Left renal pelvis (tissue), 4 donors: Measurements from ENCODE around the gene ADAM23. TPM values are rescaled to one million over a fixed set of nuclear protein-coding genes. Genes with fewer than 3 reads are reported as not detected.

Experiments used
- DNase-seq, 4 donors: peaks; one replicate each; pipeline ENCODE4 v3.0.0-alpha.2; 2013; ENCODE audit warnings: low read depth in 4 of 4, low spot score in 3 of 4
- polyA plus RNA-seq, 4 donors: library from polyadenylated mRNA; unstranded; fragments of 120-200 nt; gene quantifications; one replicate each; pipeline ENCODE4 v1.2.1, GENCODE V29; 2013; ENCODE audit not compliant: insufficient read length in 4 of 4

ADAM23 gene
- polyA plus RNA-seq, 4 donors: 3.3 to 8.5 (median 6.1) TPM

DNA sequence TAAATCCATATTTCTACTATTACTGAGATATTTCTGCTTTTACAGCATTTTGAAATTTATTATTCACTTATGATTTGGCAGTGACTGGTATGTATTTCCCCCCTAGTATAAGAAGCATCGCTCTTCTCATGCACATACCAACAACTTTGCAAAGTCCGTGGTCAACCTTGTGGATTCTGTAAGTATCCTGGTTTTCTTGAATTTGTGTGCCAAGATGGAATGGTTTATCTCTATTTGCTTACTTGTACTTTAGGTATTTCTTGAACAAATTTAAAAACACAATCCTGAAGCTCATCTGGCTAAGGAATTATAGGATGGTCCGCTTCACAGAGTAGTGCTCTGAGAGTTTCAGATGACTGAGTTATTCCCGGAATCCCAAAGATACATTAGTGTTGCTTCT lies 114.0 kb downstream of the ADAM23 start:
- no peak for DNase-seq

DNA sequence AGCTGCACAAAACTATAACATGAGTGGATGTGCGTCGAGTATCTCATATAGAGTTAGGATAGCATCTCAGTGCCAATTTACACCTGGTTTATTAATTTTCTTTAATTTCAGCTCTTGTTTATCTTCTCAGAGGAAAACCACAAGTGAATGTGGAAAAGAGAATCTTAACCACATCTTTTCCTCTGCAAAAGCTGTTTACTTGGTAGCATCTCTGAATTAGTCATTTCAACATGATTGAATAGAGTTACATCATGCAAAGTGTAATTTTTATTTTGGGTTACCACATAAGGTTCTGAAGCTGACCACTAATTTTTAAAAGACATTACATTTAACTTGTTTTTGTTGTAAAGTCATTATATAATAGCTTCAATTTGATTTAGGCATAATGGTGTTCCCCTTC lies 115.2 kb downstream of the ADAM23 start:
- no peak for DNase-seq

DNA sequence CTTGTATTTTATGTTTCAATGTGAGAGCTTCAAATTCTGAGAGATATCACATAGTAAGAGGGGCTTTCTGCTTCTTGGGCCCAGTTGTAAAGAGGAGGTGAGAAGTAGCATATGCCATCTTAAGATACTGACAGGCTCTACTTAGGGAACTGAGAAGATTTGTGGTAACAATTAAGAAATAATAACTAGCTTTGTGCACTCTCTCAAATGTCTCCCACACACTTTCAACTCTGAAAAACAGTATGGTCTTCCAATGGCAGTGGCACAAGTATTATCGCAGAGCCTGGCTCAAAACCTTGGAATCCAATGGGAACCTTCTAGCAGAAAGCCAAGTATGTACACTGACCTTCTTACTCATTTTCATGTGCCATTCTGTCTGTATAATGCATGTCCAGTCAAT lies 118.6 kb downstream of the ADAM23 start:
- no peak for DNase-seq

DNA sequence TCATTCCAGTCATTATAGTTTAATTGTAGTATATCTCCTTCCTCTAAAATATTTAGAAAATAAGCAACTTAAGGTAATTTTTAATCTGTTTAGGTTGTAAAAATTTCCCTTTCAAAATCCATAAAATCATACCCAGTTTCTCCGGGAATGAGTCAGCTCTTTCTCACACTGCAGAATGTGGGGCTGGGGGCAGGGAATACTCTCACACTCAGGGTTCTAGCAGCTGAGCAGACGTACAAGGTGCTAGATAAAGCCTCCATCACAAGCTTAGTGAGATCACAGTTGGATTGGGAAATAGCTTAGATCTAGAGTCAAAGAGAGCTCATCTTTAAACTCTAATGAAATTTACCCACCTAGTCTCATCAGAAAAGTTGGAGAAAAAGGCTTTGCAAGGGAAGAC lies 119.0 kb downstream of the ADAM23 start:
- no peak for DNase-seq

DNA sequence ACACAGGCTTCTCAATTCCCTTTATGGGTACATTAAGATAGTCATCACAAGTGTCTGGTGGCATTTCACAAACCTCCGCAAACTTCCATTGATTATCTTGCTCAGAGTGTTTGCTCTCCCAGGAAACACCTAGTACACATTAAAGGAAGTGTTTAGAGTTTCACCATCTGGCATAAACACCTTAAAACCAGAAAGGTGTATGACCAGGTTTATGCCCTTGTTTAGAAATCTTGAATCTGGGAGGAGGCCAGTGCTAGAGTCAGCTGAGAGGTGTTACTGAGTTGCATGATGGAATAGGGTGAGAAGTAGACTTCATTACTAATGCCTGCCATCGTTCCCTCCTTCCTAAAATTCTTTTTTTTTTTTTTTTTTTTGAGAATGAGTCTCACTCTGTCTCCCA lies 120.0 kb downstream of the ADAM23 start:
- DNase-seq: no peak

DNA sequence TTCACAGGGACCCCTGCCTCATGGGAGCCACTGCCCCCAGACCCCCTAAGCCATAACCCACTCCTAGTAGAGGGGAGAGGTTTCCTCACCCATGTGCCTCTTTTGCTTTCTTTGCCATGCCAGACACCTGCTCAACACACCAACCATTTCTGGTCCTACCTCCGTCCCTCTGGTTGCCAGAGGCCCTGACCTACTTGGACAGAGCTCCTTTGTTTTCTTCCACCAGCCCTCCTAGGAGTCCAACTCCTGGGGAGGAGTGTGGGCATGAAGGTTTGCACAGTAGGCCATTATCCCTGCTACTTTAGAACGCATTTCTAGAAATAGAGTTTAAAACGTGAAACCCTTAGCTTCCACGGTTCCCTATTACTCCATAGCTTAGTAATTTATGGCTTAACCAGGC lies 122.3 kb downstream of the ADAM23 start:
- no peak for DNase-seq

DNA sequence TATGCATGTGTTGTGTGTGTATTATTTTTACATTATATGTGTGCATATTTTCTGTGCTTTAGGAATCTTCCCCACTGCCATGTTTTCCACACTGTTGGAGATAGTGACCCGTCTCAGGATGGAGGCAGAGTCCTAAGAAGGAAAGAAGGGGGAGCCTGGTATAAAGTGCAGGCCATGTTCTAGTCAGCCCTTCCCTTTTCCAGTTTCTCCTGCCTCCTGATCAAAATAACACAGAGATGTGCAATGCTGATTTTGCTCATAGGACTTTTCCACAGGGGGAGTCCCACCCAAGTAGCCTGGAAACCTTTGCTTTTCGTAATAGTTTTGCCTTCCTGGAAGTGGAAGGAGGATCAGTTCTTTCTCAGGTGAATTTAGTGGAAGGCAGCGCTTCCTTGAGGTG lies 126.1 kb downstream of the ADAM23 start:
- no peak for DNase-seq

DNA sequence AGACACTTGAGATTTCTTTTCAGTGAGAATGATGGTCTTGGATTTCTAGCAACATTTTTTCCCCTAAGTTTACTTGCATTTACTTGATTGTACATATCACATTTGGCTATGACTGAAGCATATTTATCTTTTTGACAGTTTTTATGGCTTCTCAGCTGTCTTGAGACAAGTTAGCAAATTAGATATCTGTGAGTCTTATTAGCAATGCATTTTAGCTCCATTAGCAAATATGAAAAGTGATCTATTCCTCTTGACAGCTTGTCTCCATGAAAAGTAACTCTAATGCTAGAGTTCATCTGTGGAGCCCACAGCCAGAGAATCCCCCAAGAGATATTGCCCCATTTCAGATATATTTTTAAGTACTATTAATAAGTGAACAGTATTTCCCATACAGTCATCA lies 126.9 kb downstream of the ADAM23 start:
- DNase-seq: no peak

DNA sequence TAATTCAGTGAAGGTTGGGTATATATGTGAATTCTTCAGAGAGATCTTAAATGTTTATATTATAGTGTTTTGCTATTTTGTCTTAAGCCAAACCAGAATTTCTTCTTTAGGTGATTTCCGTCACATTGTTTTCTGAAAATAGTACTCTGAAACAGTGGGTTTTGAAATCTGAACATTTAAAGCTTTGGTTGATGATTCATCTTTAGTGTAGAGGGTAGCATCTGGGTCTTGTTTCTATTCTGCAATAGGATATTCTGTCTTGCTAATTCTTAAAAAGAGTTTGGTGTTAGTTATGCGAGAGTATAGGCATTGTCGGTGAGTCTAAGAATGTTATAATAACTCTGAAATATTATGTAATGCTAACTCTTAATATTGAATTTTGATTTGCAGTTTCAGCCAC lies 129.4 kb downstream of the ADAM23 start:
- no peak for DNase-seq

DNA sequence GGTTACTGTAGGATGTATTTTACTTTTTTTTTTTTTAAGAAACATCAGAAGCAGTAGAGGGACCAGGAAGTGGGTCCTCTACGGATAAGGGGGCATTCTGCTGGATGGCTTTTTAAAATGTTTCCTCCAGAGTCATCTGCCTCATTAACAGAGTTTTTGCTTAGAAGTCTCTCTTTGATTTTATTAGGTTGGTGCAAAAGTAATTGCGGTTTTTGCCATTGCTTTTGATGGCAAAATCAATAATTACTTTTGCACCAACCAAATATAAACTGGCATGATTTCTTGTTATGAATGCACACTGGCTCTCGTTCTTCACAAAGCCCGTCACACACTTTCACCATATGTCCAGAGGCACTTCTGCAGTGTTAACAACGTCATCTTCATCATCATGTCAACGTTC lies 130.5 kb downstream of the ADAM23 start:
- DNase-seq: no peak

DNA sequence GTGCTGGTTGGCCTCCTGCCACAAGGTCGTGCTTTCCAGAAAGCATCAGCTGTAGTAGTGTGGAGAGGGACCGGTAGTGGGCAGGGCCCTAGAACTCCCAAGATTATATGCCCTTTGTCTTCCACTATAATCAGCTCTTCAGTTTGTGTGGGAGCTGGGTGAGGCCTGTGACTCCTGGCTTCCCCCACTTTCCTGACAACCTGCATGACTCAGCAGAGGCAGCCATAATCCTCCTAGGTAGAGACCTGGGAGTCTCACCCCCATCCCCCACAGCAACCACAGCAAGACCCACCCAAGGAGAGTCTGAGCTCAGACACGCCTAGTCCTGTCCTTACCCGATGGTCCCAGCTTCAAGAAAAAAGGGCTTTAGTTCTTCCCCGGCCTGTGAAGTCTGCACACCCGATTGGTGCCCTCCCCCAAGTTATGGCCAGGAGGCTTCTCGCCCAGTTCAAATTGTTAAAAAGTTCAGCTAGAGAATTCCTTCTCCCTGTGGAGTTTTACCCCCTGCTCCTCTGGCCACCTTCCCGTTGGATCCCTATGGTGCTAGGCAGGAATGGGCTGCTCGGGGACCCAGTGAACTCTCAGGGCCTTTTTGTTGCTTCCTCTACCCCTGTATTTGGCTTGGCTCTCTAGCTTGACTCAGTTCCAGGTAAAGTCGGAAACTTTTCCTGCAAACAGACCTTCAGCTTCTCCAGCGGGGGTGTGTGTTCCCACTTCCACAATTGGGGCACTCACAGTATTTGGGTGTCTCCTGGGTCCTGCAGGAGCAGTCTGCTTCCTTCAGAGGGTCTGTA lies 141.2 kb downstream of the ADAM23 start:
- DNase-seq: no peak

DNA sequence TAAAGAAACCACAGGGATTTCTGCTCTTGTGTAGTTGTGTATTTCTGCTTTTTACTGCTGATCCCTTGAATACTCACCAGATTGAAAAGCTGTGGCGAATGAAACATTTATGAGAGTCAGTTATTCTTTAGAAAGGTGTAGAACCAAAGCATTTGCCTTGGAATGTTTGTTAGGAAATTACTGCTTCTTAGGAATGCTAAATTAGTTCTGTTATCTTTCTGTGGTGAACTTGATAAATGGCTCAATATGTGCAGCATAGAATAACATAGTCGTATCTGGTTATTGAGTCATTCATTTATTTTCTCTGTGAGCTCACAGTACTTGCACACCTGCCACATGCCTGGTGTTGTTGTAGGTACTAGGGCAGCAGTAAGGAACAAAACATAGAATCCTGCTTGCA lies 142.0 kb downstream of the ADAM23 start:
- DNase-seq: no peak

DNA sequence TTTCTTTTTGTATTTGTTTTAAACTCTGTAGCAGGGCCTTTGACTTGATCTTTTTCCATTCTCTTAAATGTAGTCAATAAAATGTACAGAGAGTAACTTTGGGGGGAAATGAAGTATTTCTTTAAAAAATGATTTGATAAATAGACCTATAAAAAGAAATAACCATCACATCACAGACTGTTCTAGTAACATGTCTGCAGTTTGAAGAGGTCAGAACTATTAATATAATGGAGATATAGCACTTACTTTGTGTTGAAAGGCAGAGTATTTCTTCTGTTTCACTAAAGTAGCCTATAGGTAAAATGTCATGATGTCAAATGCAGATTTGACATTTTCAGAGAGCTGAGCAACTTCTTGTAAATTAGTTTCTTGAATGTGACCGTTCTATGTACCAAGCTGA lies 143.3 kb downstream of the ADAM23 start:
- no peak for DNase-seq

DNA sequence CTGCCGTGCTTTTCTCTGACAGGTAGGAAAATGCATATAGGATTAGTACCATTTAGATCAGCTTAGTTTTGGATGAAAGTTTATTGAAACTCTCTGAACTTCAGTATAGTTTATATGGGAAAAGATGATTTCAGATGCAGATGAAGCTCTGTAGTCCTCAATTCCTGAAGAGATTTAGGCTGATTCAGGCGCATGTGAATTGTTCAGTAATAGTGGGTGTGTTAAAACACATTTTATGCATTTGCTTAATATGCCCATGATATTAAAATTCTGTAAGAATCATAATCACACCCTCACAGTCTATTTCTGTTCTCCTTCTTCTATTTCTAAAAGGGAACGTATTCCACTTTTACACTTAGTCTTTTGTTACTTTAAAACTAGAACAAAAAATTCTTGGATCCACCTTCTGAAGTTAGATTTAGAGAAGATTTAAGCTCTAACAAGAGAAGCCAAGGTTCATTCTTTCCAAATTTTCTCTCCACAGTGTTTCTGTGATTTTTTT lies 154.4 kb downstream of the ADAM23 start:
- DNase-seq: no peak

DNA sequence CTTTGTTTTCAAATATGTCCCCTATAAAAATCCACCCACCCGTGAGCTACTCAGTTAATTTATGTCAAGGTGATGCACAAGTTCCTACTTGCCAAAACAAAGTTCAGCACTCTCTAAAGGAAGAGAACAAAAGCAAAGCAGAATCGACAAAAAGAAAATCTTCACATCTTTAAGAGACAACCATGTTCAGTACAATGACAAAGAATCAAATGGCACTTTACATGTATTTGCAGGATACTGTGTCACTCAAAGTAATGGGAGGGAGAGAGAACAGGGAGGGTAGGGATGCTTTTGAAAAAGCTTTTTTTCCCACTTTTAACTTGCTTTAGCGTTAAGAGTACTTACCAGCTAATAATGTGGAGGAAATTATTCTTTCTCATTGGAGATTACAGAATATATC lies 159.9 kb downstream of the ADAM23 start:
- no peak for DNase-seq

DNA sequence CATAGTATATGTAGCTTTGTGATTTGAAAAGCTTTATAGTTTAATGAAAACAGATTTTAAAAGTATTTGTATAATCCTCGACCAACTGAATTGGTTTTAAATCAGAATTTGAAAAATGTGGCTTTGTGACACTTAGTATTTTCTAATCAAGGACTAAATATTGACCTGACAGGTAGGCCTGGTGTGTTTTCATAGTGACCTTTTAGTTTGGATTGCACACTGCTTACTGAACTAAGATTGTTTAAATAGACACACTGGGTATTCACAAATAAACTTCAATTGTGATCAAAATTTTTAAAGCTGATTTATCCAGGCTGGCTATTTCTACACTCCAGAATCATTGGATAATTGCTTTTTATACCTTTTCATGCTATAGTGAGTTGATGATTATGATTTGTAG lies 167.1 kb downstream of the ADAM23 start:
- no peak for DNase-seq

DNA sequence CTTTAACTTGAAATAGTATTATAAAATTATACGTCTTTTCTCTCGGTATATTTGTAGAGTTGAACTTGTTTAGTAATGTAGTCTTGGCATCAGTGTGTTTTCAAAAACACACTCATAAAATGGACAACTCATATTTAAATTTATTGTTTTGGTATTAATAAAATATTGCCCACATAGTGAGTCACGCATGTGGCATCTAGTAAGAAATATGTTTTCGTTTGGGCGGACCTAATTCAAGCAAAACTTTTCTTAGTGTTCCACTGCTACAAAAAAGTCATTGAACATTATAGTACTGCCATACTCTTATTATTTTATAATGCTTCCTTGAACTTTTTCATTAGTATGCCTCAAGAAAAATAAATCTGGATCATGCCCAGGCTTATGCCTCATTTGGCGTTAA lies 167.9 kb downstream of the ADAM23 start:
- no peak for DNase-seq

DNA sequence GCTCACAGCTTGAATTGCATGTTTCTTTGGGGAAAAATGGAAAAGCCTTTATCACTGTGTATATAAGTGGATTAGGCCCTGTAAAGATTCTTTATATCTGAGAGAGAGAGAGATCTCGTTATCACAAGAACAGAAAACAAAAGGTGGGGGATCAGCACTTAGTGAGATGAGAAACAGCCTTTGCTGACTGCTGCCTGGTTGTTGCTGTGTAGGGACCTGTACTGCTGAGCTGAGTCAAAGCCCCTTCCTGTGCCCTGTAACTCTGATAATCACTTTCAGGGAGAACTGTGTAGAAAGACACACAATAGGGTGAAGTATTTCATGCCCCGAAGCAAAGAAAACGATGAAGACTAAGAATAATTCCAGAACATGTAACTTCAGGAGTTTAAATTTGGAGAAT lies 168.4 kb downstream of the ADAM23 start:
- no peak for DNase-seq

DNA sequence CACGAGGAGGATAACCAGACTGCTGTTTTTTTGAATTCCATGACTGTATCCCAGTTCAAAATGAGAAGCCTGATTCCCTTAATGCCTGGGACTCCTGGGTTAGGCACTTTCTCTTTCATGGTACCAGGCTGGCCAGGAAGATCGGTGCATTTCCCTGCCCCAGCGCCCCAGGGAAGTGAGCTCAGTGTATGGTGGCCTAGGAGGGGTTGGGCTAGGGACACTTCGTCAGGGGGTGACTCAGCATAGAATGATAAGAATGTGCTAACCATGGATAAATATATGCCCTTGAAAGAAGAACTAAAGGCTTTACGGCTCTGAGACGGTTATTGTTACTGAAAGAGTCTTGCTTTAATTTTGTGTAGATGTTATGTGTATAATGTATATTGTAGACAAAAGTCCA lies 171.5 kb downstream of the ADAM23 start:
- no peak for DNase-seq

DNA sequence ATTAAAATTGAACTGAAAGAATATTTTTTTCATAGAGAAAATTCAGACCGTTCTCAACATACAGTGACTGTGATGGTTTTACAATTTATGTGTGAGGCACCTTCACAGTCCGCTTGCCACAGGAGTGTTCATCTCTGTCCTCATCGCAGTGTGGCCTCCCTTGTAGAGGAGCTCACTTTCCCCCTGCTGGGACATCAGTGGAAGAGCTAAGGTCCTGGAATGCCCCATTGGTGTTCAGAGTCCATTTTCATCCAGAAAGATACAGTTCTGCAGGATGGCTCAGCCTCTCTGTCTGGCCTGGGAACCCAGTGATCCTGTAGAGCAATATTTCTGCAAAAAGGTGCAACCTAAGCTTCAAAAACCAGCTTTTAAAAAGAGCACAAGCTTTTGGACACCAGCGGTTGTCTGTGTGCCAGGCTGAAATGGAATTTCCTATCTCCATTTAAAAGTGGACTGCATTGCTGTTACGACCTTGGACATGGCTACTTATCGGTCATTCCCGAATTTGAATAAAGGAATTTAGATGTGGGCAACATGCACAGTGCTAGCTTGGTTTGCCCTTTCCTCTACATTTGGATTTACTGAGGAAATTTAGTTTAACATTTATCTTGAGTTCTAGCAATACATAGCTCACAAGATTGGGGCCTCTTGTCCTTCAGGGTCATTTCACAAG lies 172.2 kb downstream of the ADAM23 start:
- DNase-seq: no peak

DNA sequence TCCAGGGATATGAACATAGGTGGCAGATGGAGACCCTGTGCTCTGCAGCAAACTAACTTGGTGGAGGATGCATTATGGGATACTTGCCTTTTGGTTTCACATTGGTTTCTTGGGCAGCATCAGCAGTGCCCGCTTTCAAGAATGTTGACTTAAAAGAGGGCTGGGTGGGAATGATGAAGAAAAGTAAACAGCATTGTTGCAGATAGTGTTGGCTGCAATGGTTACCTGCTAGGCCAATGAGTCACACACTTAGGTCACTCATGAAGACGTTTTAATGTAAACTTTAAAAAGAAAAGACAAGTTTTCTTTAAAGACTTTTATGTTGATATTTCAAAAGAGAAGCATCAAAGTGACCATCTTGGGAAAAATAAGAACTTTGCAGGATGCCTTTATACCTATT lies 172.8 kb downstream of the ADAM23 start:
- no peak for DNase-seq

DNA sequence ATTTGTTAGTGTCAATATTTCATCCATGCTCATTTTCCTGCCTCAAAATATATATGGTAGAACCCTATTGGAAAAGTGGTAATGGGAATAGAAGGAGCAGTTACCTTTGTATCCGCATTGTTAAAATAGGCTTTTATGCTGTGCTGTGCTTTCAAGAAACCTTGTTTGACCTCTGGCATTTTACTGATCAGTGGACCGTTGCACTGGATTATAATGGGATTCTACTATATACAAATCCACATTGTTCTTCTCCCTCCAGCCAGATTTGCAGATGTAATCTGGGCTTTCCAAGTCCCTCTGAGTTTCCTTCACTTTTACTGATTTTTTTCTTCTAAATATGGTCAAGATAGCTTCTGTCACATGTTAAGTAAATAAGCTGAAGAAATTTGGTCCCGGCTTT lies 175.7 kb downstream of the ADAM23 start:
- no peak for DNase-seq
